Activated CD4-positive, alpha-beta T cell treated with anti-CD3 and anti-CD28 coated beads for 4 hours (primary cell): ENCODE results near the gene SPOCK3.
"Not testable (repeated sequence)": the region's sequence is repeated elsewhere in the genome, so short reads cannot be mapped to it uniquely, and the experiment has no call there.

Source experiments
- DNase-seq, 2 donors: peaks; one replicate each; pipeline ENCODE4 v3.0.0-alpha.2; 2020

SPOCK3 gene

DNA sequence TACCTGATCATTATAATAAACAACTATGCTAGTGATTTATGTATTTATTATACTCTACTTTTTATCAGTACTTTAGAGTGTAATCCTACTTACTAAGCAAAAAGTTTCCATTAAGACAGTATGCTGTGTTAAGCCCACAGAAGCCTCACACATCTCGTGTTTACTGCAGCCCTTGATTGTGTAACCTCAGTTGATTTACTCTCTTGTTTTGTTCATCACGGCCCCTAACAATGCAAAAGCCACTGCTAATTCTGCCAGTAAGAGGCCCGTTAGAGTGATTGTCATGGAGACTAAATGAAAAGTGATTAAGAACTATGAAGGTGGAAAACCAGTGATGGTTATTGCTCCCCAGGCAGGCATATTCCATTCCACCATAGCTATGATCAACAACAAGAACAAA is 436.2 kb downstream of the SPOCK3 start:
- no peak for DNase-seq

- no peak for DNase-seq
These were observed 456.5 kb downstream of the SPOCK3 start for GRCh38 chr4:166777760-166778159.

DNA sequence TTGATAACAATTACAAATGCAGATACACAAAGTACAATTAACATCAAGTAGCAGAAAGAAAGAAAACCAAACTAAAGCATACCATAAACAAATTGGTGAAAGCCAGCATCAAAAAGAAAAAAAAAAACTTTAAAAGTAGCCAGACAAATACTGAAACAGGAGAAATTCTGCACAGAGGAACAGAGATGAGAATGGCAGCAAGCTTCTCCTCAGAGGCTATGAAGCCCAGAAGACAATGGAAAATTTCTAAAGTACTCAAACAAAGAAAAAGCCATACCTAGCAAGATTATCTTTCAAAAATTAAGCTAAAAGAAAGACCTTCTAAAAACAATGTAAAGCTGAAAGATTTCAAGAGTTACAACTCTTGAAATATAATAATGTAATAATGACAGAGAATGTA is 471.3 kb downstream of the SPOCK3 start:
- DNase-seq = no peak

DNA sequence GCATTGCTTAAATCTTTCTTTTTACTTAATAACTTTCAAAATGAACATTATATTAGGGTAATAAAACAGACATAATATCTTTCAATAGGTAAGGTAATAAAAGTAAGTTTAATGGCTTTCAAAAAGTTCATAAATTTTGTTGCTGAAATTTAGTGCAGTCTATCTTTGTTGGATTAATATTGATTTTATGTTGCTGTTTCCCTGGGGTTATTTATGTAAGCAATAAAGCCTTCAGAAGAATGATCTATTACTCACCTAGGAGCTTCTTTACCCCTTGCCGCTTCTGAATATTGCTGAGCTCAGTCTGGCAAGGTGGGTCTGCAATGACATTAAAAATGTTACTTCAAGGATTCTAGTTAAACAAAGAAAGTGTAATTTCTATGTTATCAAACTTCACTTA is 492.6 kb downstream of the SPOCK3 start:
- no peak for DNase-seq

- not testable (repeated sequence) for DNase-seq
These were observed 495.1 kb downstream of the SPOCK3 start for GRCh38 chr4:166739215-166739614.

GRCh38 chr4:166737430-166737829 is 496.9 kb downstream of the SPOCK3 start:
- no peak for DNase-seq

GRCh38 chr4:166735553-166735952 is 498.7 kb downstream of the SPOCK3 start:
- no peak for DNase-seq

GRCh38 chr4:166734797-166735196 is 499.5 kb downstream of the SPOCK3 start:
- DNase-seq = no peak

DNA sequence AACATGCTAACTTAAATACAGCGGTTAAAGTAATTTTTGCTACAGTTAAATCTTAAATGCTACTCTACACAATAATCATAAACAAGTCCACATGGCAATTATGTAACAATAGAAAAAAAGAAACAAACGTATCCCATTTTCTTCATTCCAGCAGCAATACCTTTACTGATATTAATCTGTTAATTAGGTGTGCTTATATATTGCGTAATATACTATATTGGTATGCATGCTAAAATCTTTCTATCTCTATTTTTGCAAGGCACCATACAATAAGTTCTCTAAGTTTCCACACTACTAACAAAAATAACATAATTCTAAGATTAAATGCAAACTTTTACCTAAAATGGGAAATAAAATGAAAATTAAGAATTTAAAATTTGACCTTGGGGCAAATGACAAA is 500.6 kb downstream of the SPOCK3 start:
- DNase-seq = no peak

- no peak for DNase-seq
These were observed 507.5 kb downstream of the SPOCK3 start for GRCh38 chr4:166726832-166727231.

- DNase-seq = no peak
These were observed 509.9 kb downstream of the SPOCK3 start for GRCh38 chr4:166724369-166724768.

GRCh38 chr4:166723532-166724140 is 510.7 kb downstream of the SPOCK3 start:
- no peak for DNase-seq

DNA sequence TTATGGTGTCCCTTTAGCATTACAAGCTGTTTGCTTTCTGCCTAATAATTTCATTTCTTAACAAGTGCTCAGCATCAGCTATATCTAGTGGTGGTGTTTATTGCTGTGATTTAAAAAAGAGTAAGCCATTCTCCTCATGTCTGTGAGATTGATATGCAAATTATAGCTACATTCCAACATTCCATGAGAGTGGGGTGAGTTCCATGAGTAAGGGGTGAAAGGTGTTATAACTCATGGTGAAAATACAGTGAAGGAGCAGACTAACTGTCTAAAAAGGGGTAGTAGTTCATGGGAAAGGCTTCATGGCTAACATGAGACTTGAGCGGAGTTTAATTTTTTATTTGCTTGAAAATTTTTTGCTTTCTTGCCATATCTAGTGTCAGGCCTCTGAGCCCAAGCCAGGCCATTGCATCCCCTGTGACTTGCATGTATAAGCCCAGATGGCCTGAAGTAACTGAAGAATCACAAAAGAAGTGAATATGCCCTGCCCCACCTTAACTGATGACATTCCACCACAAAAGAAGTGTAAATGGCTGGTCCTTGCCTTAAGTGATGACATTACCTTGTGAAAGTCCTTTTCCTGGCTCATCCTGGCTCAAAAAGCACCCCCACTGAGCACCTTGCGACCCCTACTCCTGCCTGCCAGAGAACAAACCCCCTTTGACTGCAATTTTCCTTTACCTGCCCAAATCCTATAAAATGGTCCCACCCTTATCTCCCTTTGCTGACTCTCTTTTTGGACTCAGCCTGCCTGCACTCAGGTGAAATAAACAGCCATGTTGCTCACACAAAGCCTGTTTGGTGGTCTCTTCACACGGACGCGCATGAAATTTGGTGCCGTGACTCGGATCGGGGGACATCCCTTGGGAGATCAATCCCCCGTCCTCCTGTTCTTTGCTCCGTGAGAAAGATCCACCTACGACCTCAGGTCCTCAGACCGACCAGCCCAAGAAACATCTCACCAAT is 518.3 kb downstream of the SPOCK3 start:
- DNase-seq = not testable (repeated sequence)

DNA sequence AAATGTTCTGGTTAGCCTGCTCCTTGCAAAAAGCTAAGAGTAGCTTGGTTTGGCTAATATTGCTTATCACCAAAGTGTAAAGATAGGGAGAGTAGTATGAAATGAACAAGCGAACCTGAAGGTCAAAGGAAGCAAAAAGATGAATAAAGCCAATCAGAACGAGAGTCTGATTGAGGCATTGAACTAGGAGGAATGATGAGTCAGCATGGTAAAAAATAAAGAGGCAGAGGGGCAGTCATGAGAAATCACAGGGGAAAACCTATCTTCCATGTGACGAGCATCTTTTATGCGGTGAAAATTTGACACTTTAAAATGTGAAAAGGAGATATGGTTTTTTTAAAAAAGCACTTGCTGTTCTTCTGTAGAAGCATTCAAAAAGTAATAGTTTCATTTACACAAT is 533.7 kb downstream of the SPOCK3 start:
- DNase-seq = no peak

DNA sequence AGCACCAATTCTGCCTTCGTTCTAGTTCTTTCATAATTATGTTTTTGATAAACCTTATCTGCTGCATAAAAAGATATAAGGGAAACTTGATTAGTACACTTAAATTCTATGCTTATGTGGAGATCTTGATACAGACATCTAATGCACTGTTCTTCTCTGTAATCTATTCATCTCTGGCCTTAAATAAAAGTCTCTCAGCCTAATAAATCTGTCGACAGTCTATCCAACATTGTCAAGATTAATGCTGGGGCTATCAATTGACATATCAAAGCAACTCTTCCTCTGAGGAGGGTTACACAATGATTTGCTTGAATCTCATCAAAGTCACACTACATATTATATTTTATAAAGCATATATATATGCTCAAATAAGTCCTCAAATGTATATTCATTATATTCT is 545.5 kb downstream of the SPOCK3 start:
- no peak for DNase-seq

DNA sequence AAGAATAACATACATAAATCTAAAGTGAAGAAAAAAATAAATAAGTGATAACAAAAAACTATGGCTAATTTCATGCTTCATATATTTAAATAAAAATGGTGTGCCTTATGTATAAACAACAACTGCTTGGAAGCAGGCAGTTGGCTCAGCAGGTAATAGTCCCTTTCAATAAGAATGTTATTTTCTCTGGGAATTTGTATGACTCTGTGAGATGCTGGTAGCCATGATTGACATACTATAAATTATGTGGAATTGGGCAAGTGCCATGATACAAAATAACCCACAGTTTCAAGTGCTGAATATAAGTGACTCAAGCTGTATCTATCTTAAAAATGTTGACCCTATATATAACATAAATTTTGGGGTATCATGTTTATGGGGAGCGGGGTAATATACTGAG is 546.5 kb downstream of the SPOCK3 start:
- no peak for DNase-seq
